ENCODE results near the gene RPTOR.

RPTOR gene

GRCh38 chr17:81002013-81002384 is 457.4 kb downstream of the RPTOR start:
- DNase-seq (ENCODE audit: low spot score), result no peak

GRCh38 chr17:81002409-81003361 is 458.0 kb downstream of the RPTOR start:
- DNase-seq (ENCODE audit: low spot score), result no peak

GRCh38 chr17:81003711-81004475 is 459.3 kb downstream of the RPTOR start:
- no peak for DNase-seq (ENCODE audit: low spot score)

GRCh38 chr17:81006891-81007290 is 462.3 kb downstream of the RPTOR start:
- DNase-seq (ENCODE audit: low spot score), result no peak

DNA sequence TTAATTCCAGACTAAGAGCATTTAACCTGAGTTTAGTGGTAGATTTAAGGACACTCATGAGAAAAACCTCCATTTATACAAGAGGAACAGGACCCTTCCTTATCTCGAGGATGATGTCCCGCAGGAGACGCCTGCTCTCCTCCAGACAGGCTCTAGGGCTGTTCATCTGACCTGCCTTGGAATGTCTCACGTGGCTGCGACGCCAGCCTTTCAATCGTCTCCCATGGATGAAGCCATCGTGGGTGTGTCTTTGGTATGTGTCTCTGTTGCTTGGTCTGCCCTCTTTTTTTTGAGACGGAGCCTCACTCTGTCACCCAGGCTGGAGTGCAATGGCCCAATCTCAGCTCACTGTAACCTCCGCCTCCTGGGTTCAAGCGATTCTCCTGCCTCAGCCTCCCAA is 463.5 kb downstream of the RPTOR start:
- DNase-seq (ENCODE audit: low spot score), result no peak

DNA sequence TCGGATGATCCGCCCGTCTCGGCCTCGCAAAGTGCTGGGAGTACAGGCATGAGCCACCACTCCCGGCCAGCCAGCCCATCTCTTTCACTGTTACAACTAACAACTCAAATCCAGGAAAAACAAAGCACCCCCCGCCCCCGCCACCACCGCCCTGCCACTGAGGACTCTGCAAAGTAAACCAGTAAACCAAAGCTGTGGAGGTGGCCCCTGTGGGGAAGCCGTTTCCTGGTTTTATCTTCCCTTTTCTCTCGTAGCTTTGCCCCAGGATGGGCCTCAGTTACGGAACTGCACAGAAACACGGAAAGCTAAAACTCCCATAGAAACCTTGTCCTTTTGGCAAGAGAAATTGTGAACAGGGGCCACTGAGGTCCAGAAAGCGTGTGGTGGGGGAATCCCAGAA is 464.5 kb downstream of the RPTOR start:
- no peak for DNase-seq (ENCODE audit: low spot score)

DNA sequence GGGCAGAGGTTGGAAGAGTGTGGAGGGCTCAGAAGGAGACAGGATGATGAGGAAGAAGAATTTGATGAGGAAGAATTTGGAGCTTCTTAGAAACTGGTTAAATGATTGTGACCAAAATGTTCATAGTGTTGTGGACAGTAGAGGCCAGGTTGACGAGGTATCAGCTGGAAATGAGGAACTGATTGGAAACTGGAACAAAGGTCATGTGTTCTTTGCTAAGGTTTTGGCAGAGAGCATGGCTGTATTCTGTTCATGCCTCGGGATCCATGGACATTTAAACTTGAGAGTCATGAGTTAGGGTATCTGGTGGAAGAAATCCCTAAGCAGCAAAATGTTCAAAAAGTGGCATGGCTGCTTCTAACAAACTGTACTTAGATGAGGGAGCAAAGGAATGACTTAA is 466.3 kb downstream of the RPTOR start:
- no peak for DNase-seq (ENCODE audit: low spot score)

GRCh38 chr17:81011951-81012350 is 467.3 kb downstream of the RPTOR start:
- no peak for DNase-seq (ENCODE audit: low spot score)

DNA sequence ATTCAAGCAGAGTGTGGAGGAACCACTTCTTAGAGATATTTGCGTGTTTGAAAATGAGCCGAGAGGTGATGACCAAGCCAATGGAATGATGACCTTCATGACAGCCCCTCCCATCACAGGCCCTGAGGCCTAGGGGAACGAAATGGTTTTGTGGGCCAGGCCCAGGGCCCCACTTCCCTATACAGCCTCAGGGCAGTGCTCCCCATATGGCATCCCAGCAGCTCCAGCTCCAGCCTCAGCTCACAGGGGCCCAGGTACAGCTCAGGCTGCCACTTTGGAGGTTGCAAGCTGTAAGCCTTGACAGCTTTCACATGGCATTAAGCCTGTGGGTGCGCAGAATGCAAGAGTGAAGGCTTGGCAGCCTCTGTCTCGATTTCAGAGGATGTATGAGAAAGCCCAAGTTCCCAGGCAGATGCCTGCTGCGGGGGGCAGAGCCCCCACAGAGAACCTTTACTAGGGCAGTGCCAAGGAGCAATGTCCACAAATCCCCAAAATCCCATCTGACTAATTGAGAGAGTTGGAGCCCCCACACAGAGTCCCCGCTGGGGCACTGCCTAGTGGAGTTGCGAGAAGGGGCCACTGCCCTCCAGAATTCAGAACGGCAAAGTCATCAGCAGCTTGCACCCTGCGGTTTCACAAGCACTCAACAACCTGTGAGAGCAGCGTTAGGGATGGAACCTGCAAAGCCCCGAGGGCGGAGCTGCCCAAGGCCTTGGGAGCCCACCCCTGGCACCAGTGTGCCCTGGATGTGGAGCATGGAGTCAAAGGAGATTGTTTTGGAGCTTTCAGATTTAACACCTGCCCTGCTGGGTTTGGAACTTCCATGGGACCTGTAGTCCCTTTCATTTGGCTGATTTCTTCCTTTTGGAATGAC is 468.2 kb downstream of the RPTOR start:
- no peak for DNase-seq (ENCODE audit: low spot score)

DNA sequence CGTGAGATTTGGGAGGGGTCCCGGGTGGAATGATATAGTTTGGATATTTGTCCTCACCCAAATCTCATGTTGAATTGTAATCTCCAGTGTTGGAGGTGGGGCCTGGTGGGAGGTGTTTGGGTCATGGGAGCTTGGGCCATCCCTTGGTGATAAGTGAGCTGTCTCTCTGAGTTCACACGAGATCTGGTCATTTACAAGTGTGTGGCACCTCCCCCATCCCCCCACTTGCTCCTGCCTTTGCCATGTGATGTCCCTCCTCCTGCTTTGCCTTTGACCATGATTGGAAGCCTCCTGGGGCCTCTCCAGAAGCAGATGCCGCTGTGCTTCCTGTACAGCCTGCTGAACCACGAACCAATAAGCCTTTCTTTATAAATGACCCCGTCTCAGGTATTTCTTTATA is 469.0 kb downstream of the RPTOR start:
- DNase-seq (ENCODE audit: low spot score), result no peak

GRCh38 chr17:81015136-81015535 is 470.5 kb downstream of the RPTOR start:
- DNase-seq (ENCODE audit: low spot score), result no peak
